Smooth muscle cell of the brain vasculature (primary cell): ENCODE measurements around the gene DUSP28.

Experiments
- DNase-seq: peaks from one replicate; pipeline ENCODE4 v3.0.0-alpha.2; 2012; ENCODE audit warnings: low read depth, low spot score

The DUSP28 gene

DNA sequence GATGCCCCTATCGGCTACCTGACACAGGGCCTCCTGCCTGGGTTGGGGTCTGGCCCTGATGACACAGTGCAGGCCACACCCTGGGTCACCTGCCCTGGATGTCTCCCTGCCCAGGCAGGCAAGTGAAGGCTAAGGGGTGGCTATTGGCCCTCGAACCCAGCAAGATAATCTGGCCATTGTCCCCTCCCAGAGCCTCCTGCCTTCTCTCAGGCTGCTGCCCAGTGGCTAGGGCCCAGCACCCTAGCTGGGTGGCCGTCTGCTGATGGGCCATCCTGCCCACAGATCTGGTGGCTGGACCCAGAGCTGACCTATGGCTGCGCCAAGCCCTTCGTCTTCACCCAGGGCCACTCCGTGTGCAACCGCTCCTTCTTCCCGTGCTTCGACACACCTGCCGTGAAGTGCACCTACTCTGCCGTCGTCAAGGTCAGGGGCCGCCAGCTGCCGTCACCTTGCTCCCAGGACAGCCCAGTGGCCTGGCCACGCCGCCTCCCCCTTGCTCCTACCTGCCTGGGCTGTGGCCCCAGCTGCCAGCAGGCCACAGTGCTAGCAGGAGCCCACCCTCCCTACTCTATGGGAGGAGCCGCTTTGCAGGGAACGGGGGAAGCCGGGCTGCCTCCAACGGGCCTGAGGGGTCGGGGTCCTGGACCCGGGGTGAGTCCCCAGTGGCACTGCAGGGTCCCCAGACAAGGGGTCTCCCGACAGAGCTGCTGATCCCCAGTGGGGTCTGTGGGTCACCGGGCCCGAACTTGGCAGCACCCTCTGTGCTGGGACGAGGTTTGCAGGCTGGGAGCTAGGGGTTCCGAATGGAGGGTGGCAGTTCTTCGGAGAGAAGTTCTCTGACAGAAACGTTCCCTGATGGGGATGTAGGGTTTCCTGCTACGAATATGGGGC, 12.2 kb downstream of the DUSP28 start:
- DNase-seq: no peak

DNA sequence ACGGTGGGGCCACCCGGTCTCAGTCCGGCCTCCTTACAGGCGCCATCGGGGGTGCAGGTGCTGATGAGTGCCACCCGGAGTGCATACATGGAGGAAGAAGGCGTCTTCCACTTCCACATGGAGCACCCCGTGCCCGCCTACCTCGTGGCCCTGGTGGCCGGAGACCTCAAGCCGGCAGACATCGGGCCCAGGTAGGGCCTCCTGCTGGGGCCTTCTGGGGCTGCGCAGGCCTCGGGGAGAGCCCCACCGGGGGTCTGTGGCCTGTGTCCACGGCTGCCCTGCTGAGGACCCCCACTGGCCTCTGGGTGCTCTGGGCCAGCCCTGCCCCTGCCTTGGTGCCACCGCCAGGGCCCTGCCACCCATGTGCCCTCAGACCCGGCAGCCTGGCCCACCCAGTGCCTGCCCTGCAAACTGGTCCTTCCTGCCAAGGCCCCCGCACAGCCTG, 12.9 kb downstream of the DUSP28 start:
- DNase-seq: no peak

DNA sequence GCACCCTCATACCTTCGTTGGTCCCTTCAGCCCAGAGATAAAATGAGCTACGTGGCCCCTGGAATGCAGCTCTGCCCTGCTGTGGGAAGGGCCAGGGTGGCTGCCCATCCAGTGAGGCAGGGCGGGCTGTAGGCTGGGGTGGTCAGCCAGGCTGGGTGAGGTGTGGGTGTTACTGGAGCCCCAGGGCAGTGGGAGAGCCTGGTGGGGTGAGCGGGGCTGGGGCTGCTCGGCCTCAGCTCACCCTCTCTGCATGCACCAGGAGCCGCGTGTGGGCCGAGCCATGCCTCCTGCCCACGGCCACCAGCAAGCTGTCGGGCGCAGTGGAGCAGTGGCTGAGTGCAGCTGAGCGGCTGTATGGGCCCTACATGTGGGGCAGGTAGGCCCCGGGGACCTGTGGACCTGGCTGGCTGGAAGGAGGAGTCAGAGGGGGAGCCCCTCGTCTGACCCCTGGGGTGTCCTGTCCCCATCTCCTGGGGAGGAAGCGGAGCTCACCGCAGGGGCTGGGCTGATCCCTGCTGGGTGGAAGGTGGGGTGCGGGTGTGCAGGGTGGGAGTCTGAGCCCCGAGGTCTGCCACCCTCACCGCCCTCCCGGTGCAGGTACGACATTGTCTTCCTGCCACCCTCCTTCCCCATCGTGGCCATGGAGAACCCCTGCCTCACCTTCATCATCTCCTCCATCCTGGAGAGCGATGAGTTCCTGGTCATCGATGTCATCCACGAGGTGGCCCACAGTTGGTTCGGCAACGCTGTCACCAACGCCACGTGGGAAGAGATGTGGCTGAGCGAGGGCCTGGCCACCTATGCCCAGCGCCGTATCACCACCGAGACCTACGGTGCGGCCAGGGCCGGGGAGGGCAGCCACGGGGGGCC, 13.6 kb downstream of the DUSP28 start:
- no peak for DNase-seq

DNA sequence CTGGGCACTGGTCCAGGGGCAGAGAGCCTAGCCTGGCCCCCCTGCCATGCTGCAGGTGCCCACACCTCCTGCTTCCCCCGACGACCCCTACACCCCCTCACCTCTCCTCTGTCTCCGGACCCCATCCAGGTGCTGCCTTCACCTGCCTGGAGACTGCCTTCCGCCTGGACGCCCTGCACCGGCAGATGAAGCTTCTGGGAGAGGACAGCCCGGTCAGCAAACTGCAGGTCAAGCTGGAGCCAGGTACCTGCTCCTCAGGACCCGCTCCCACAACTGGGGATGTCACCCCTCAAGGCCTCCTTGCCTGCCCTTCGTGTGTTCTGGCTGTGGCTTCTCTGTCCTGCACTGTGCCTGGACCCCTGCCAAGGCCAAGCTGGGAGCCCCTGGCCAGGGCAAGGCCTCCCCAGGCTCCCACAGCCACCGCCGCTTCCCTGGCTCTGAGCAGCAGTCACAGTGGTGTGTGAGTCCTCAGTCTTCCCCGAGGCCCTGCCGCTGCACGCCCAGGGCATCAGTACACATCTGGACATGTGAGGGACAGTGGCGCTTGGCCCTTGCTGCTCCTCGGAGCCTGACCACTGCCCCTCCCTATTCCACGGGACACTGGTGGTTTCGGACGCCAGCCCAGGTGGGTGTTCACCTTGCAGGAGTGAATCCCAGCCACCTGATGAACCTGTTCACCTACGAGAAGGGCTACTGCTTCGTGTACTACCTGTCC, 14.4 kb downstream of the DUSP28 start:
- no peak for DNase-seq

DNA sequence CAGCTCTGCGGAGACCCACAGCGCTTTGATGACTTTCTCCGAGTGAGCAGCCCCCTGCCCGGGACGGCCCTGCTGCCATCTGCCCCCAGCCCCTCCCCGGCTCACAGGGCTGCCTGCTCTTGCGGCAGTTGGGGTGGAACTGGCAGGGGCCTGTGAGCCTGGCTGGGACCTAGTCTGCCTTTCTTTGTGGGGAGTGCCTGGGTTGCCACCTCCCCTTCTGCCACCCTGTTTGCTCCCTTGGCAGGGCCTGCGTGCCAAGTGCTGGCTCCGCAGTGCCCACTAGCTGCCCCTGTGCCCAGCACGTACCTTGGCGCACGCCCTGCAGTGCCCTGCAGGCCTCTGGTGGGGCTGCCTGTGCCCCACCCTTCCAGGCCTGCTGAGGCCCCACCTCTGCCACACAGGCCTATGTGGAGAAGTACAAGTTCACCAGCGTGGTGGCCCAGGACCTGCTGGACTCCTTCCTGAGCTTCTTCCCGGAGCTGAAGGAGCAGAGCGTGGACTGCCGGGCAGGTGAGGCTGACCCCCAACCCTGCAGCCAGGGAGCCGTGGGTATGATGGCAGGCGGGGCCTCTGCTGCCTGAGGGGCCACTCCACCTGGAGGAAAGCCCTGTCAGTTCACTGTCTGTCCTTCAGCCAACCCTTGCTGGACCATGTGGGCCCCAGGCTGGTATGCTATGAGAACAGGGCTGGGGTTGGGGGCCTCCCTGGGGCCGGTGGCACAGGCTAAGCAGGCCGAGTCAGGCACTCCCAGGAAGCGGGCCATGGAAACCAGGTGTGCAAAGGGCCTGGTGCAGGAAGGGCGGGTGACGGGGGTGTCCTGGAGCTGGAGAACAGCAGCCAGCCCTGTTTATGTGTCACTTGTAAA, 15.2 kb downstream of the DUSP28 start:
- no peak for DNase-seq

DNA sequence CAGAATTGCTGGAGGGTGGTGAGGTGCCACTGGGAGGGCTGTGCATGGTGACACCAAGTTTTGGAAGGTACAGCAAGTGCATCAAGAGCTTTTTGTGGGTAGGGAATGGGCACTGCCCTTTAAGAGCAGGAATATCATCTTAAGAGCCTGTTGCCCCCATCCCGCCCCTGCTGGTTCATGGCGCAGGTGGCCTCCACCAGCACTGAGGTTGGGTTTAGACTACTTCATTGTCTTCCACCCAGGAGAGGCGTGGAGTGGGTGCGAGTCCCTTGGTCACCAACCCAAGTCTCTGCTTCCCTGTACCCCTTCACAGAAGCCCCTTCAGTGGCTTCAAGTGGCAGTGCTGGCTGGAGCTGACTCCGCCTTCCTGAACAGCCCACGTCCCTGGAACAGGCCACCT, 15.9 kb downstream of the DUSP28 start:
- DNase-seq: no peak

DNA sequence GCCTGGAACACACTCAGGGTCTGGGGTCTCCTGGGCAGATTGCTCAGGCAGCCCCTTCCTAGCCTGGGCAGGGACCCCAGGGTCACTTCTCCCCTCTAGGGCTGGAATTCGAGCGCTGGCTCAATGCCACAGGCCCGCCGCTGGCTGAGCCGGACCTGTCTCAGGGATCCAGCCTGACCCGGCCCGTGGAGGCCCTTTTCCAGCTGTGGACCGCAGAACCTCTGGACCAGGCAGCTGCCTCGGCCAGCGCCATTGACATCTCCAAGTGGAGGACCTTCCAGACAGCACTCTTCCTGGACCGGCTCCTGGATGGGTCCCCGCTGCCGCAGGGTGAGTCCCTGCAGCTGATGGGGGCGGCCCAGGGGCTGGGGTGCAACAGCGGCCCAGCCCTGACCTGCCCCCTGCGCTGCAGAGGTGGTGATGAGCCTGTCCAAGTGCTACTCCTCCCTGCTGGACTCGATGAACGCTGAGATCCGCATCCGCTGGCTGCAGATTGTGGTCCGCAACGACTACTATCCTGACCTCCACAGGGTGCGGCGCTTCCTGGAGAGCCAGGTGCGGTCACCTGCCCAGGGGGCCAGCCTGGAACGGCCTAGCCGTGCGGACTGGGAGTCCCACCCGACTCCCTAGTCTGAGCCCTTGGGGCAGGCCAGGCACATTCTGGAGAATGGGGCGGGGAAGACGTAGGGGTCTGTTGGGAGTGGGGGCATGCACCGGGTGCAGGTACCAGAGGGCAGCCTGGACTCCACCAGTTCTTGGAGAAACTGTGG, 16.5 kb downstream of the DUSP28 start:
- no peak for DNase-seq

DNA sequence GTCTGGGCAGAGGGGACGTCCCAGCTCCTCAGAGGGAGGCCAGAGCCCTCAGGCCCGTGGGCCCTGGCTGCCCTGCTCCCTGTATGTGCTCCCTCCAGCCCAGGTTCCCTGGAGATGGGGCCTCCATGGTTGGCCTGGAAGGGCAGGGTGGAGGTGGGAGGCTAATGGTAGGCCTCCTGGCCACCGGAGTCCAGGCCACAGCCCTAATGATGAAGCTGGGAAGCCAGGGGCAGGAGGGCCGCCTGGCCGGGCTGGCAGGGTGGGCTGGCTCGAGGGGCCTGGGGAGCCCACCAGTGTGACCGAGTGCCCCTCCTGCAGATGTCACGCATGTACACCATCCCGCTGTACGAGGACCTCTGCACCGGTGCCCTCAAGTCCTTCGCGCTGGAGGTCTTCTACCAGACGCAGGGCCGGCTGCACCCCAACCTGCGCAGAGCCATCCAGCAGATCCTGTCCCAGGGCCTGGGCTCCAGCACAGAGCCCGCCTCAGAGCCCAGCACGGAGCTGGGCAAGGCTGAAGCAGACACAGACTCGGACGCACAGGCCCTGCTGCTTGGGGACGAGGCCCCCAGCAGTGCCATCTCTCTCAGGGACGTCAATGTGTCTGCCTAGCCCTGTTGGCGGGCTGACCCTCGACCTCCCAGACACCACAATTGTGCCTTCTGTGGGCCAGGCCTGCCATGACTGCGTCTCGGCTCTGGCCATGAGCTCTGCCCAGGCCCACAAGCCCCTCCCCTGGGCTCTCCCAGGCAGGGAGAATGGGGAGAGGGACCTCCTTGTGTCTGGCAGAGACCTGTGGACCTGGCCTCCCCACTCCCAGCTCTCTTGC, 17.3 kb downstream of the DUSP28 start:
- DNase-seq: no peak

DNA sequence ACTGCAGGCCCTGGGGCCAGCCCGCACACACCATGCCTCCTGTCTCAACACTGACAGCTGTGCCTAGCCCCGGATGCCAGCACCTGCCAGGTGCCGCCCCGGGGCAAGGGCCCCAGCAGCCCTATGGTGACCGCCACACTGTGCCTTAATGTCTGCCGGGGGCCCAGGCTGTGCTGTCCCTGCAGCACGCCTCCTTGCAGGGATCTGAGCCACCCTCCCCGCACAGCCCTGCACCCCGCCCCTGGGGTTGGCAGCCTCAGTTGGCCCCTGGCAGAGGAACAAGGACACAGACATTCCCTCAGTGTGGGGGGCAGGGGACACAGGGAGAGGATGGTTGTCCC, 17.9 kb downstream of the DUSP28 start:
- DNase-seq: no peak

DNA sequence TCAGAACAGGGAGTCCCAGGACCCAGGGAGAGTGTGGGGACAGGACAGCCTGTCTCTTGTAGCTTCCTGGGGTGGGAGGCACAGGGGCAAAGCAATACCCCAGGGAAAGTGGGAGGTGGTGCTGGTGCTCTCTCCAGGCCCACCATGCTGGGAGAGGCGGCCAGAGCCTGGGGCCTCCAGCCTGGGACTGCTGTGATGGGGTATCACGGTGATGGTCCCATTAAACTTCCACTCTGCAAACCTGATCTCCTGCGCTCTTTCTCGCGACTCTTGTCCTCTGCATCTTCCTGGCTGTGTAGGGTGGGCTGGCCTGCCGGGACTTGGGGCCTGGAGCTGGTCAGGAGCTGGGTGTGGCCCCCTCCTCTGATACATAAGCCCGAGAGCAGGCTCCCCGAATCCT, 18.3 kb downstream of the DUSP28 start:
- DNase-seq: no peak

DNA sequence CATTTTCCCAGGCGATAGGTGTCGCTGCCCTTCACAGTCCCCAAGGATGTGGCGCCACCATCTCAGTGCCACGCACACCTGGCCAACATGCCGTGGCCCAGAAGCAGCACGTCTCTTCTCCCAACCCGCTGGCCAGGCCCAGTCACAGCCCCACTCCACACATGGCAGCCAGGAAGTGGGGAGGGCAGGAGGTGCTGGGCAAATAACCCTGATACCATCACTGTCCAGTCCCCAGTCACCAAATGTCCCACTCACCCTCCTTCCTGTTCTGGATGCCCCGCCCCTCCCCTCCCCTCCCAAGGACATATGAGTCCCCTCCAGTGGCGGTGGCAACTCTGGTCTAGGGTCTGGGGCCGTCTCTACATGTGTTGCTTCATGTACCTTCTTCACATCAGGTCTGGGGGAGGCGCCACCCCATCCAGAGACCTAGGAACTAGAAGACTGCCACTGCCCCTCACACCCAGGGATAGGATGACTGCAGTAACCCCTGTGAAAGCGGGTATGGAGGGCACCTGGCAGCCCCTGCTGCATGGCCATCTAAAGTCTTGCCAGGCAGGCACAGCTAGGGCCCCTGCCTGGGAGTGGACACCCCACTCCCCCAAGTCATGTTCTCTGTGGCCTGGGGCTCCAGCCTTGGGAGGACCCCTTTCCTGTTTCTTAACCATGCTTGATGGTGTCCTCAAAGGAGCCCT, 19.1 kb downstream of the DUSP28 start:
- no peak for DNase-seq

DNA sequence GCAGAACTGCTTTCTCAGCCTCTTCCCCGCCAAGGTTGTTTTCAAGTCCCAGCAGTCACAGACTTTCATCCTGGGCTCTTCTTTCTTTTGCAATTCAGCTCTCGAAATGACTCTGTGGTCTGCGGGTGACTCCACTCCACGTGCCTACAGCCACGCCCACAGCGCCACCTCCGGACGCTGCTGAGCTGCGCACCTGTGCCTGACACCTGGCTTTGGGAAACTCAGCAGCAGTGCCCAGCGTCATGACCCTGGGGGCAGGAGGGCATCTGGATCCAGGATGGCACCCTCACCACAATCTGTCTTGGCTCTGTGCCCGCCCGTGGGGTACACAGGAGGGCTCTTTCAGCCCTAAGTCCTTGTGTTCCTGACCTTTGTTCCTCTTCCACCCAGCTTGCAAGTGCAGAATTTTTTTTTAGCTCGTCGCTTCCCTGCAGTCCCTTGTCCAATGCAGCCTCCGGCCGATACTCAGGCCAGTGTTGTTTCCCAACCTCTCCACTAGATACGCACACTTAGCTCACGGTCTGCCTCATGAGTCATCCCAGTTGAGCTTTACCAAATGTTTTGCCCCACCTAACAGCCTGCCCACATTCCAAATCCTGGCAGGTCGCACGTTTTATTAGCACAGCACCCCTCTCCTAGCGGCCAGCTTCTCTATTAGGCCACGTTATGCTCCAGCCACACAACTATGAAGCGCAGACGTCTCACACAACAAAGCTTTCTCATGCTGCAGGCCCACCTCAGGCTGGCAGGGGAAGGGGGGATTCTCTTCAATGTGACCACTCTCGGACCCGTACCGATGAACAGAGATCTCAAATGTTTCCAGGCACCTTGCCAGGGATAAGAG, 19.8 kb downstream of the DUSP28 start:
- no peak for DNase-seq

DNA sequence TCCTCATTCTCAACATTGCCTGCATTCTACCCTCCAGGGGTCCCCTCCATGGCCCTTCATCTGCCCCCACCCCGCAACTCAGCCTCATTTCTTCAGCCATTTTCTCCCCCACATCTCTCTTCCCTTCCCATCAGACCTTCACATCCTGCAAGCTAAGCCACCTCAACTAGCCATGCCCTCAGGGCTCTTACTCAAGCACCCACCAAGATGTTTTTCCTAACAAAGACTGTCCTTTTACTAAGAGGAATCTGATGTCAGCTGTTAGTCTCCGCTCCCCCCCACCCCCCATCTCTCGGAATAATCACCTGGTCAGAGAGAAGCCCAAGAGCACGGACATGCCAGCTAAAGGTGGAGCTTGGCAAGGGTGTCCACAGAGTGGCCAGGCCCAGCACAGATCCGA, 21.7 kb downstream of the DUSP28 start:
- no peak for DNase-seq

DNA sequence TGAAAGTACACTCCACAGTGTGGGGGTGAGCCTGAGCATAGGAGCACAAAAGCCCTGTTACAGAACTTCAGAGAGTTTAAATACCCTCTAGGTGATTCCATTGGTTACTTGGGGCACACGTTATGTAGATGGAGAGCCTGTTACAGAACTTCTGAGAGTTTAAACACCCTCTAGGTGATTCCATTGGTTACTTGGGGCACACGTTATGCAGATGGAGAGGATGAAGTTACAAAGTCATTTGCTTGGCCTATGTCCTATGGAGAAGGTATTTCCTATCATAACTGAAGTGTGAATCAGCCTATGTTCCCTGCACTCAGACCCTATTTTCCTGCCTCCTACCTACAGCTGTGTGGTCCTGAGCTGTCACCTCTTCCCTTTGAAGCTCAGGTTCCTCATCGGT, 22.6 kb downstream of the DUSP28 start:
- no peak for DNase-seq

DNA sequence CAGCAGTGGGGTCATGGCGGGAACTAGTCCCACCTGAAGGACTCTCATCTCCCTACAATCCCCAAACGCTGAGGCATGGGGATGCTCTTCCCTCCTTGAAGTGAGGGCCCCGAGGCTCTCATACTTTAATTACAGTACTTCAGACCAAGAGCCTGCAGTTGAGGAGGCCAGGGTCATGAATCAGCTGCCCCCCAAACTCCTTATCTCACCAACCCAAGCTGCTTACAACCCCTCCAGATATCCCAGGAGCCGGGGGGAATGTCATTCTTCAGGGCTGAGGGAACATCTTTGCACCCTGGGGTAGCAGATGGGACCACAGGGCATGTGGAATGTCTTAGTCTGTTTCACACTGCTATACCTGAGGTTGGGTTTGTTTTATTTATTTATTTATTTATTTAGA, 23.6 kb downstream of the DUSP28 start:
- DNase-seq: no peak

DNA sequence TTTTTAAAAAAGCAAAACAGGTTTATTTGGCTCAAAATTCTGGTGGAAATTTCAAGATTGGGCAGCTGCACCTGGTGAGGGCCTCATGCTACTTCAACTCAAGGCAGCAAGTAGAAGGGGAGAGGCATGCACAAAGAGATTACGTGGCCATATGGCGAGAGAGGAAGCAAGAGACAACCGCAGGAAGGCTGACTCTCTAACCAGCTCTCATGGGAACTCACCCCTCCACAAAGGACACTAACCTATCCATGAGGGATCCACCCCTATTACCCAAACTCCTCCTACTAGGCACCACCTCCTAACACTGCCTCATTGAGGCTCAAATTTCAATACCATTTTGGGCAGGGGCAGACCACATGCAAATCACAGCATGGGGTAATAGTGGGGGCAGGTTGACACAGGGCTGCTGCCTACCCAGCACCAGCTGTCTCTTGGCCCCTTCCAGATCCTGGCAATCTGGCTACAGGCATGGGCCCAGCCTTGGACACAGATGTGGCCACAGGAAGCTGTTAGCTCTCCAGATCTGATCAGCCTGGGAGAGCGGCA, 24.4 kb downstream of the DUSP28 start:
- no peak for DNase-seq

DNA sequence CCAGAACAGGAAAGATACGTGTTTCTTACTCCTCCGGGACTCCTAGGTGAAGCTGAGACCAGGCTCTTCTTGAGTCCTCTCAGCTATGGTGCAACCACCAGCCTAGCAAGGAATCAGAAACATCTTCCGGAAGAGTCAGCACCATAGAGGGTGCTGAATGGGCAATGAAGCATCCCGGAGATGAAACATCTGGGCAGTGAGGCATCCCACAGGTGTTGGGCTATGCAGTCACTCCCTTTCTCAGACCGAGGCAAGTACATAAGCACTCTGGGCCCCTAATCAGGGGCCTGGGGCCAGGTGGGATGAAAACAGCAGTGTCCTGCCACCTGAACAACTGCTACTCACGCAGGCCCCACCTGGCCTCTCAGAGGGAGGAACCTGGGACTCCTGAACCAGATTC, 24.9 kb downstream of the DUSP28 start:
- DNase-seq: no peak

DNA sequence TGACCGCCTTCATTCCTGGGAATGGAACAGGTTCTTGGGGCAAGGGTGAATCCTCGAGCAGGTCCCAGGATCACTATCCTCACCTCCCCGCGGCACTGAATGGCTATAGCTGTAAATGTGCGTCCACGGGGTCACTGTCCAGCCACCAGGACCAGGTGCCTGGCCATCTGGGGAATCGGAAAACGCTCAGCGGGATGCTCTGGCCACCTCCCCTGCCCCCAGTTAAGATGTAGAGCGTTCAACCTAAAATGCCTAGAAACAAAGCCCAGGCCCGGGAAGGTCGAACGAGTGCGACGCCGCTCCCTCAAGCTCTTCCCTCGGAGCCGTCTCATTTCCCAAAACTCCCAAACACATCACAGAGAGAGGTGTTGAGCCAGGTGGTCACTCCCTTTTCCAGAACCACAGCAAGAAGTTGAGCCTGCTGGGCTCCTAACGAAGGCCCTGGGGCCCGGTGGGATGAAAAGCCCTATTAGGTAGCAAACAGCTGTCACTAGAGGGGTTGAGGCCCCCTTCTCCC, 25.6 kb downstream of the DUSP28 start:
- DNase-seq: no peak
